ENCODE measurements around the gene TCEA2.

The TCEA2 gene

GRCh38 chr20:64050261-64051032, 12.6 kb upstream of the TCEA2 start:
- DNase-seq = no peak

- no peak for DNase-seq
These were observed 12.0 kb upstream of the TCEA2 start for GRCh38 chr20:64051033-64051452.

GRCh38 chr20:64051561-64052325, 11.3 kb upstream of the TCEA2 start:
- no peak for DNase-seq

GRCh38 chr20:64052326-64052722, 10.7 kb upstream of the TCEA2 start:
- DNase-seq = no peak

- DNase-seq = no peak
These were observed 9.8 kb upstream of the TCEA2 start for GRCh38 chr20:64052987-64053840.

GRCh38 chr20:64053841-64054661, 8.9 kb upstream of the TCEA2 start:
- peak; percentile 30 for DNase-seq

GRCh38 chr20:64055396-64055892, 7.6 kb upstream of the TCEA2 start:
- DNase-seq = no peak

GRCh38 chr20:64055893-64056638, 6.9 kb upstream of the TCEA2 start:
- peak; percentile 25 for DNase-seq

- no peak for DNase-seq
These were observed 6.4 kb upstream of the TCEA2 start for GRCh38 chr20:64056639-64056888.

GRCh38 chr20:64056889-64057627, 5.9 kb upstream of the TCEA2 start:
- DNase-seq = peak; percentile 55

GRCh38 chr20:64057628-64058498, 5.1 kb upstream of the TCEA2 start:
- DNase-seq = peak; percentile 33

GRCh38 chr20:64058536-64058935, 4.5 kb upstream of the TCEA2 start:
- no peak for DNase-seq

- no peak for DNase-seq
These were observed 762 bp upstream of the TCEA2 start for GRCh38 chr20:64062276-64062595.

- DNase-seq = no peak
These were observed 569 bp downstream of the TCEA2 start for GRCh38 chr20:64063389-64064144.

- DNase-seq = no peak
These were observed 1.2 kb downstream of the TCEA2 start for GRCh38 chr20:64064145-64064698.

GRCh38 chr20:64065062-64065973, 2.3 kb downstream of the TCEA2 start:
- no peak for DNase-seq

GRCh38 chr20:64065974-64066343, 3.0 kb downstream of the TCEA2 start:
- peak; percentile 85 for DNase-seq
